Nephron (organoid): Measurements from ENCODE around the gene RTN4RL1.

Experiments
- H3K27ac Mint-ChIP-seq, 3 experiments: 2 replicates each; pipeline ENCODE4 v1.8.0; 2020; ENCODE audit warnings: mixed read lengths in 3 of 3, mild to moderate bottlenecking in 2 of 3, moderate library complexity in 1 of 3
- H3K27me3 Mint-ChIP-seq: 2 replicates; pipeline ENCODE4 v1.8.0; 2021; ENCODE audit warnings: low read depth, mild to moderate bottlenecking, moderate library complexity, mixed read lengths
- H3K36me3 Mint-ChIP-seq: 2 replicates; pipeline ENCODE4 v1.8.0; 2020; ENCODE audit warnings: low read depth, mixed read lengths
- H3K4me1 Mint-ChIP-seq: 2 replicates; pipeline ENCODE4 v1.8.0; 2020; ENCODE audit warnings: mixed read lengths
- H3K4me3 Mint-ChIP-seq, 3 experiments: 2 replicates each; pipeline ENCODE4 v1.8.0; 2020; ENCODE audit warnings: mild to moderate bottlenecking in 3 of 3, mixed read lengths in 3 of 3, moderate library complexity in 2 of 3
- H3K9me3 Mint-ChIP-seq: 2 replicates; pipeline ENCODE4 v1.8.0; 2020; ENCODE audit warnings: mixed read lengths
- TF ChIP-seq, protein P1 (sequence below), 3 experiments: fragments of 200-600 bp; sonication (generic); IDR thresholded peaks; one replicate each; pipeline ENCODE4 v1.5.0; 2021; ENCODE audit warnings: antibody characterized with exemption in 3 of 3; ENCODE audit not compliant: unreplicated experiment in 3 of 3

The RTN4RL1 gene

DNA sequence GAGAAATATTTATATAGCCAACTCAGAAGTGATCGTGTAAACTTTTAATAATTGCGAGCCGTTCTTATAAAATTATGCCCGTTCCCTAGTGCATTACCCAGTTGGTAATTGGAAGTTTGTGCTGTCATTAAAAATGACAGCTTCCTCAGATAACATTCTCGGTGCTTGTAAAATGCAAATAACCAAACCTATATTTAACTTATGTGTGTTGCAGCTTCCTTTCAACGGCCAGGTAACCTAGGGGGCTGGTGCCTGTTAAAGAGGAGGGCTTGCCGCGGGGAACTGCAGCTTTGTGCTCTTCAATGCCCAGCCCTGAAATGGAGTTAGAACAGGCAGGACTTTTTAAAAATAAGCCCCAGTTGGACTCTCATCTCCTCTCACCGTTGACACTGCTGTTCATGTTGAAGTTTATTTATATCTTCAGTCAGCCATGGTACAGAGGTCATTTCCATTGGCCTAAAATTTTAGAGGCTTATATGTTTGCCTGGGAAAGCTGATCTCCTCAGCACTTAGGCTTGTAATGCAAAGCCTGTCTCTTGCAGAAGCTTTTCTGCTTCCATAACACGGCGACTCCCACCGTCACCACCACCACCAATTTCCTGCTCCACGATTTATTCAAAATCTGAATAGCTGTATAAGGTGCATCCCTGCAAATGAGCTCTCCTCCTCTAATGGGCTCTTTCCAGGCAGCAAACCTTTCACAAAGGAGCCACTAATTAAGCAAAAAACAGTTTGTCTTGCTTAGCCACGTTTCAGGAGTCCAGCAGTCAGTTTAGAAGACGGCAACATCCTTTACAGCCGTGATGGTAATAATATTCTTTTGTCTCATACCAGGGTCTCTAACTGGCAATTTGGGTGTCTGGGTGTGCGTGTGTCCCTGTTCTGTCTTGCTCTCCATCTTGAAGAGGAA is 120.6 kb downstream of the RTN4RL1 start:
- H3K4me1 Mint-ChIP-seq = peaks cover 39% of the 10 kb centered on the region
- peak overlapping the region; percentile 23 to 35 (median 35) for H3K4me3 Mint-ChIP-seq

DNA sequence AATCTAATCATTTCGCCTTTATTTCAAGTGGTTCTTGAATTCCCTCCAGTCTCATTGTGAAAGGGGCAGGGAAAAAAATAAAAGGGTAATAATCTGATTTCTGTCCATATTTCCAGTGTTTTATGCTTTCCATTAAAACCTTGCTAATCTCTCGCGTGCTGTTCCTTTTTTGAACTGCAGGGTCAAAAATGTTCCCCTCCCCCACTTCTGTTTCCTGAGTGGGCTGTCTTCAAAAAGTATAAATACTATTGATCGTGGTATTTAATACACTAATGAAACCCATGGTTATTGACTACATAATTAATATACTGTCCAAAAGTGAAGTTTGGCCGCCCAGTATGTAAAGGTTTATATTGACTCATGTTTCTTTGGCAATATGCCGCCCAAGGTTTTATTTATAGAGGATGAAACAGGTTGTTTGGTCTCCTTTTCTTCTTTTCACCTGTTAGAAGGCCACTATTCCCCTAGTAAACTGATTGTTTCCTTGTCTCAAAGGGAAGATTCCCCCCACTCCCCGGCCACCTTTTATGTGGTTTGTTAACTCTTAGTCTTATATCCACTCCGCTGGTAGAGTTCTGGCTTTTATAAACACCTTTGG is 125.6 kb downstream of the RTN4RL1 start:
- peaks cover 15% of the 10 kb centered on the region for H3K27me3 Mint-ChIP-seq
- peaks cover 28% of the 10 kb centered on the region for H3K36me3 Mint-ChIP-seq
- H3K9me3 Mint-ChIP-seq = no peaks in the 10 kb centered on the region
- TF ChIP-seq, protein P1, sequence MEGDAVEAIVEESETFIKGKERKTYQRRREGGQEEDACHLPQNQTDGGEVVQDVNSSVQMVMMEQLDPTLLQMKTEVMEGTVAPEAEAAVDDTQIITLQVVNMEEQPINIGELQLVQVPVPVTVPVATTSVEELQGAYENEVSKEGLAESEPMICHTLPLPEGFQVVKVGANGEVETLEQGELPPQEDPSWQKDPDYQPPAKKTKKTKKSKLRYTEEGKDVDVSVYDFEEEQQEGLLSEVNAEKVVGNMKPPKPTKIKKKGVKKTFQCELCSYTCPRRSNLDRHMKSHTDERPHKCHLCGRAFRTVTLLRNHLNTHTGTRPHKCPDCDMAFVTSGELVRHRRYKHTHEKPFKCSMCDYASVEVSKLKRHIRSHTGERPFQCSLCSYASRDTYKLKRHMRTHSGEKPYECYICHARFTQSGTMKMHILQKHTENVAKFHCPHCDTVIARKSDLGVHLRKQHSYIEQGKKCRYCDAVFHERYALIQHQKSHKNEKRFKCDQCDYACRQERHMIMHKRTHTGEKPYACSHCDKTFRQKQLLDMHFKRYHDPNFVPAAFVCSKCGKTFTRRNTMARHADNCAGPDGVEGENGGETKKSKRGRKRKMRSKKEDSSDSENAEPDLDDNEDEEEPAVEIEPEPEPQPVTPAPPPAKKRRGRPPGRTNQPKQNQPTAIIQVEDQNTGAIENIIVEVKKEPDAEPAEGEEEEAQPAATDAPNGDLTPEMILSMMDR (IDR thresholded peaks at IDR 0.05; ENCODE audit: unreplicated experiment in 3 of 3) = peak; percentile 11 to 40 (median 30)
- H3K4me3 Mint-ChIP-seq = no peak overlapping the region
- H3K4me1 Mint-ChIP-seq = peaks cover 6% of the 10 kb centered on the region
- no peak overlapping the region for H3K27ac Mint-ChIP-seq

More for the DNA sequence above, 120.6 kb downstream of the RTN4RL1 start:
- Mint-ChIP-seq H3K27ac (peak overlapping the region in 2 of 3 experiments; percentile 15 to 32), H3K9me3 (no peaks in the 10 kb centered on the region), H3K36me3 (no peaks in the 10 kb centered on the region), H3K27me3 (peaks cover 53% of the 10 kb centered on the region)
- TF ChIP-seq, protein P1 (IDR thresholded peaks at IDR 0.05; ENCODE audit: unreplicated experiment in 3 of 3) = no peak

DNA sequence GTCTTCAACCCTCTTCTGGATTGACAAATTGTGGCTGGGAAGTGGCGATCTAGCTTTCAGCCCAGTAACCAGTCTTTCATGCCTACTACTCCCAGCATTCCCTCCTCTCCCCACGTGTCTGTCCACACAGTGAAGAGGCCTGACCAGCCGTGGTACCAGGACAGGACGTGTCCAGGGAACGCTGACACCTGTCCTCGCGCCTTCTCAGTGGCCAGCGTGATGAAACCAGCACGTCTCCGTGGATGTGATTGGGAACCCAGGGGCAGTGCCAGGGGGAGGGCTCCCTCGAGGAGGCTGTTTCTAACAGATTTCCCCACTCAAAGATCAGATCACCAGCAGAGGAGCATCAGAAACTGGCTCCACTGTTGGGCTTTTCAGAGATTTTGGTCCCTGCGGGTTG is 126.3 kb downstream of the RTN4RL1 start:
- Mint-ChIP-seq H3K4me1 (no peaks in the 10 kb centered on the region), H3K27me3 (peaks cover 8% of the 10 kb centered on the region), H3K4me3 (no peak overlapping the region), H3K27ac (no peak overlapping the region), H3K9me3 (no peaks in the 10 kb centered on the region), H3K36me3 (peaks cover 35% of the 10 kb centered on the region)
- TF ChIP-seq, protein P1 (IDR thresholded peaks at IDR 0.05; ENCODE audit: unreplicated experiment in 3 of 3) = no peak

DNA sequence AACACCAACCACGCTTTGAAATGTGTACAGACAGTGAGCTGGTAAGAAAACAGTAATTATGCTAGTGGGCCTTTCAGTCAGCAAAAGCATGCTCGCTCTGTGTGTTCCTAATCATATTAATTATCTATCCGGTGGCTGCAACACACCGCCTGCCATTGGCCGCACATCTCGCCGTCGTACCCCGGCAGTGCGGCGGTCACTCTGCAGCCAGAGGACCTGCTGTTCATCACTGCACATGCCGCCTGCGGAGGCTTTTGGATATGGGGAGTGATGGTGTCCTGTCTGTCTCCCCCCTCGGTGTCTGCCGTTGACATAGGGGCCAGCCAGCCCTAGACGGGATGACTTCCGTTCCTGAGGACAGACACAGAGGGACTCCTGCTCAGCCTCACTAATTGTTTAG is 126.8 kb downstream of the RTN4RL1 start:
- no peaks in the 10 kb centered on the region for H3K9me3 Mint-ChIP-seq
- no peak overlapping the region for H3K27ac Mint-ChIP-seq
- H3K4me1 Mint-ChIP-seq = no peaks in the 10 kb centered on the region
- peaks cover 4% of the 10 kb centered on the region for H3K27me3 Mint-ChIP-seq
- H3K4me3 Mint-ChIP-seq = no peak overlapping the region
- TF ChIP-seq, protein P1 (IDR thresholded peaks at IDR 0.05; ENCODE audit: unreplicated experiment in 3 of 3) = no peak
- H3K36me3 Mint-ChIP-seq = peaks cover 38% of the 10 kb centered on the region

DNA sequence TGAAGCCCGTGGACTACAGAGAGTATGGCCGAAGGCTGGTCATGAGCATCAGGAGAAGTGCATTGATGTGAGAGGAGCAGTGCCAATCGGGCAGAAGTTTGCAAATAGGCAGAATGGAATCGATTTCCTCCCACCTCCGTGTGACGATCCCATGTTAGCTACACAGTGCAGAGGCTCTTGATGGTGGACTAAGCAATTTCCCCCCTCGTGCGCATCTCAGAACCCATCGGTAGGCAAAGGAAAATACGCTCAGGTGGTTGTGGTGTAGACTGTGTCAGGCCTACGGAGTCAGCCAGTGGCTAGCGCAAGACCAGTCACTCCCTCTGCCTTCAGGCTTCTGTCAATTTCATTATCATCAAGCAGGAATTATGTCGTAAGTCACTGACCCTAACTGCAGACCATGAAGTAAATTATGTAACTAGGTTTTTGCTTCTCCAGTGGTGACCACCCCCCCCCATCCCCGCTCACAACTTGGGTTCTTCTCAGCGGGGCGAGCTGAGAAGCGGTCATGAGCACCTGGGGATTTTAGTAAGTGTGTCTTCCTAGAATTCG is 128.0 kb downstream of the RTN4RL1 start:
- Mint-ChIP-seq H3K27me3 (no peaks in the 10 kb centered on the region), H3K27ac (peak overlapping the region in 1 of 3 experiments; percentile 66), H3K9me3 (no peaks in the 10 kb centered on the region), H3K36me3 (peaks cover 49% of the 10 kb centered on the region), H3K4me3 (no peak overlapping the region), H3K4me1 (no peaks in the 10 kb centered on the region)
- TF ChIP-seq, protein P1 (IDR thresholded peaks at IDR 0.05; ENCODE audit: unreplicated experiment in 3 of 3) = no peak
